Ovary (tissue), 3 donors: ENCODE data around the gene OARD1.

Source experiments
- CTCF ChIP-seq, 3 donors: fragments of 450-650 bp in 2 of 3; fragments of 200-600 bp in 1 of 3; IDR thresholded peaks; one replicate each; pipeline versions ENCODE4 v1.5.1 to v1.8.0; 2016 to 2022; ENCODE audit warnings: antibody characterized with exemption in 3 of 3, mild to moderate bottlenecking in 1 of 3
- EP300 ChIP-seq: sonication (generic); formaldehyde crosslinking; IDR thresholded peaks from one replicate; pipeline ENCODE4 v1.6.1; 2017; ENCODE audit warnings: antibody characterized with exemption
- donor health status: DM: no; HTN: no; CAD: no.

DNA sequence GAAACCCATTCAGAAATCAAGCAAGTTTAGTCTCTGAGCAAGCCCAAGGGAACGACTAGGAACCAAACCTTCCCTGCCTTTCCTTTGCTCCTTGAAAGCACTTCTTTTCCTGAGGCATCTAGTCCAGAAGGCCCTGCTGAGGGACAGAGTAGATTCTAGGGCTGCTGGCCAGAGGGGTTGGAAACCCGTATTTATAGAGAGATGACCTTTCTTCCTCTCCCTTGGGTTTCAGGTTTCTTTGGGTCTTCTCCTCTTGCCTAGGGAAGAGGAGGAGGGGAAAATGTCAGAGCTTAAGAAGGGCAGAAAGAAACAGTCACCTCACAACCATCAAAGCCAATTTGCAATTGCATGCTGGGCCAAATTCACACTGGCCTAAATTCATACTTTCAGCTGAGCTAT, 13.4 kb downstream of the OARD1 start:
- TF ChIP-seq CTCF (IDR thresholded peaks at IDR 0.05) (no peak), EP300 (no peak)
